GM23338 (cell line): ENCODE data around the gene TASOR. TPM values are rescaled to one million over a fixed set of nuclear protein-coding genes. Genes with fewer than 3 reads are reported as not detected.

ENCODE experiments used
- ATAC-seq: fragments of 200-7000 bp; cut with Tn5 transposase; 3 replicates; pipeline ENCODE4 v1.9.1; 2020
- DNase-seq: peaks from one replicate; pipeline ENCODE4 v3.0.0-alpha.2; 2015; ENCODE audit warnings: low spot score
- H2AFZ ChIP-seq: fragments of 200-600 bp; sonication (generic); 2 replicates; pipeline ENCODE4 v1.8.0; 2016; ENCODE audit warnings: antibody characterized with exemption, mild to moderate bottlenecking, moderate library complexity
- H3F3A ChIP-seq: fragments of 200-600 bp; sonication (generic); replicated peaks from 2 replicates; pipeline ENCODE4 v1.8.0; 2017; ENCODE audit warnings: antibody characterized with exemption, mixed run types, low read depth
- H3K27ac ChIP-seq: fragments of 200-600 bp; sonication (generic); 2 replicates; pipeline ENCODE4 v1.6.1; 2016; ENCODE audit warnings: low read depth
- H3K27me3 ChIP-seq: fragments of 200-600 bp; sonication (generic); 2 replicates; pipeline ENCODE4 v1.8.0; 2016; ENCODE audit warnings: mild to moderate bottlenecking, mixed run types, moderate library complexity; ENCODE audit not compliant: insufficient read depth
- H3K36me3 ChIP-seq: fragments of 200-600 bp; sonication (generic); 2 replicates; pipeline ENCODE4 v1.8.0; 2016; ENCODE audit warnings: mild to moderate bottlenecking; ENCODE audit not compliant: insufficient read depth
- H3K4me1 ChIP-seq: fragments of 200-600 bp; sonication (generic); 2 replicates; pipeline ENCODE4 v1.8.0; 2016; ENCODE audit warnings: mild to moderate bottlenecking, moderate library complexity; ENCODE audit not compliant: insufficient read depth
- H3K4me2 ChIP-seq: fragments of 200-600 bp; sonication (generic); 2 replicates; pipeline ENCODE4 v1.7.1; 2017; ENCODE audit warnings: mixed run types
- H3K4me3 ChIP-seq: fragments of 200-600 bp; sonication (generic); 2 replicates; pipeline ENCODE4 v1.6.1; 2016; ENCODE audit warnings: mixed run types
- H3K79me2 ChIP-seq: fragments of 200-600 bp; sonication (generic); replicated peaks from 2 replicates; pipeline ENCODE4 v1.8.0; 2017; ENCODE audit warnings: mild to moderate bottlenecking; ENCODE audit not compliant: insufficient read depth
- H3K9me2 ChIP-seq: fragments of 200-600 bp; sonication (generic); 2 replicates; pipeline ENCODE4 v1.8.0; 2017; ENCODE audit not compliant: insufficient read depth
- H4K20me1 ChIP-seq: fragments of 200-600 bp; sonication (generic); replicated peaks from 2 replicates; pipeline ENCODE4 v1.8.0; 2017; ENCODE audit warnings: mild to moderate bottlenecking; ENCODE audit not compliant: insufficient read depth
- H3K27ac Mint-ChIP-seq: 2 replicates; pipeline ENCODE4 v1.8.0; 2020; ENCODE audit warnings: inconsistent platforms, mild to moderate bottlenecking, moderate library complexity, mixed read lengths
- H3K27me3 Mint-ChIP-seq: 3 replicates; pipeline ENCODE4 v1.8.0; 2022; ENCODE audit warnings: low read depth, mild to moderate bottlenecking, moderate library complexity, mixed read lengths, inconsistent platforms; ENCODE audit not compliant: insufficient read depth, poor library complexity
- H3K36me3 Mint-ChIP-seq: 3 replicates; pipeline ENCODE4 v1.8.0; 2021; ENCODE audit warnings: low read depth, mild to moderate bottlenecking, inconsistent platforms, moderate library complexity, mixed read lengths
- H3K4me1 Mint-ChIP-seq: 3 replicates; pipeline ENCODE4 v1.8.0; 2020; ENCODE audit warnings: mild to moderate bottlenecking, inconsistent platforms, mixed read lengths
- H3K4me3 Mint-ChIP-seq: 3 replicates; pipeline ENCODE4 v1.8.0; 2021; ENCODE audit warnings: moderate library complexity, mild to moderate bottlenecking, inconsistent platforms, mixed read lengths
- H3K9me3 Mint-ChIP-seq: 3 replicates; pipeline ENCODE4 v1.8.0; 2020; ENCODE audit warnings: moderate library complexity, mild to moderate bottlenecking, inconsistent platforms, mixed read lengths
- ETS1 ChIP-seq: IDR thresholded peaks from 2 replicates; pipeline ENCODE4 v1.6.1; 2016; ENCODE audit warnings: antibody characterized with exemption
- EZH2 ChIP-seq: fragments of 200-600 bp; sonication (generic); IDR thresholded peaks from one replicate; pipeline ENCODE4 v1.8.0; 2017; ENCODE audit warnings: antibody characterized with exemption, mild to moderate bottlenecking, low read depth; ENCODE audit not compliant: unreplicated experiment
- EZH2phosphoT487 ChIP-seq: fragments of 200-600 bp; sonication (generic); IDR thresholded peaks from one replicate; pipeline ENCODE4 v1.8.1; 2018; ENCODE audit warnings: antibody characterized with exemption; ENCODE audit not compliant: unreplicated experiment
- JUNB ChIP-seq: IDR thresholded peaks from one replicate; pipeline ENCODE4 v1.6.1; 2016; ENCODE audit warnings: antibody characterized with exemption; ENCODE audit not compliant: unreplicated experiment
- NANOG ChIP-seq: IDR thresholded peaks from 2 replicates; pipeline ENCODE4 v1.6.1; 2016; ENCODE audit warnings: antibody characterized with exemption, borderline replicate concordance
- STAT1 ChIP-seq: IDR thresholded peaks from one replicate; pipeline ENCODE4 v1.6.1; 2016; ENCODE audit warnings: antibody characterized with exemption; ENCODE audit not compliant: unreplicated experiment
- ZNF114 ChIP-seq: fragments of 250-450 bp; sonication (Bioruptor Pico); IDR thresholded peaks from 2 replicates; pipeline ENCODE4 v1.5.0; 2020; ENCODE audit warnings: mild to moderate bottlenecking, moderate library complexity
- ZNF331 ChIP-seq: fragments of 250-450 bp; sonication (Bioruptor Pico); IDR thresholded peaks from 2 replicates; pipeline ENCODE4 v1.5.0; 2020; ENCODE audit warnings: low read depth, mild to moderate bottlenecking, moderate library complexity
- polyA plus RNA-seq: library from polyadenylated mRNA; unstranded; fragments of >200 nt; fragmentation: Nextera tagmentation; extraction: Ambion mirVana; gene quantifications from 2 replicates; pipeline ENCODE4 v1.2.1, GENCODE V29; 2016
- total RNA-seq: library from RNA; depleted of rRNA; stranded (reverse); fragments of >200 nt; shearing (Covaris generic); gene quantifications from 2 replicates; pipeline ENCODE4 v1.2.3, GENCODE V29; 2014
- TF ChIP-seq, protein P1 (sequence below): IDR thresholded peaks from one replicate; pipeline ENCODE4 v1.6.1; 2018; ENCODE audit warnings: antibody characterized with exemption; ENCODE audit not compliant: unreplicated experiment
- TF ChIP-seq, protein P2 (sequence below), 2 experiments: fragments of 200-600 bp in 1 of 2; sonication (generic) in 1 of 2; conservative IDR thresholded peaks; 2 replicates each; pipeline versions ENCODE4 v1.5.1 to v1.6.1; 2016 to 2017; ENCODE audit warnings: antibody characterized with exemption in 2 of 2, low read depth in 2 of 2, mild to moderate bottlenecking in 2 of 2, moderate library complexity in 1 of 2

The TASOR gene
- total and polyA plus RNA-seq, 2 experiments from 2014 or later: 14.7 to 53.6 TPM

DNA sequence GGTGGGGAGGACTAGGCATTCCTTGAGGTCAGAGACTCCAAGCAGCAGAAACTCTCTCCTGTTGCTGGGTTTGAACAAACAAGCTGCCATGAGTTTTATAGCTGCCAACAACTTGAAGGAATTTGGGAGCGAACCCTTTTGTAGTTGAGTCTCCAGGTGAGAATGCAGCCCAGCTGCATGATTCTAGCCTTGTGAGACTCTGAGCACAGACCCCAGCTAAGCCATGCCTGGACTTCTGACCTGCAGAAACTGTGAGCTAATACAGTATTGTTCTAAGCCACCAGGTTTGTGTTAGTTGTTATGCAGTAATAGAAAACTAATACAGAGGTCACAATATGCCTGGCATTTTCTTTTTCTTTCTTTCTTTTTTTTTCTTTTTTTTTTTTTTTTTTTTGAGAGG, 6.2 kb upstream of the TASOR start:
- H3K4me1 Mint-ChIP-seq: peaks cover 3% of the 10 kb centered on the region; the same call in 1 of the 3 replicates
- Histone ChIP-seq H4K20me1 (no peaks in the 10 kb centered on the region), H3K27me3 (peaks cover 23% of the 10 kb centered on the region), H3K4me3 (no peak overlapping the region), H3K79me2 (no peaks in the 10 kb centered on the region), H2AFZ (no peak overlapping the region), H3K9me2 (no peaks in the 10 kb centered on the region), H3F3A (no peaks in the 10 kb centered on the region), H3K4me2 (no peak overlapping the region), H3K4me1 (no peaks in the 10 kb centered on the region), H3K27ac (no peak overlapping the region), H3K36me3 (no peaks in the 10 kb centered on the region)
- H3K27ac Mint-ChIP-seq: no peak overlapping the region
- TF ChIP-seq ZNF114 (CRISPR knock-in tag) (no peak), EZH2 (no peak), NANOG (no peak), STAT1 (no peak), ZNF331 (no peak), ETS1 (no peak)
- TF ChIP-seq, protein P1, sequence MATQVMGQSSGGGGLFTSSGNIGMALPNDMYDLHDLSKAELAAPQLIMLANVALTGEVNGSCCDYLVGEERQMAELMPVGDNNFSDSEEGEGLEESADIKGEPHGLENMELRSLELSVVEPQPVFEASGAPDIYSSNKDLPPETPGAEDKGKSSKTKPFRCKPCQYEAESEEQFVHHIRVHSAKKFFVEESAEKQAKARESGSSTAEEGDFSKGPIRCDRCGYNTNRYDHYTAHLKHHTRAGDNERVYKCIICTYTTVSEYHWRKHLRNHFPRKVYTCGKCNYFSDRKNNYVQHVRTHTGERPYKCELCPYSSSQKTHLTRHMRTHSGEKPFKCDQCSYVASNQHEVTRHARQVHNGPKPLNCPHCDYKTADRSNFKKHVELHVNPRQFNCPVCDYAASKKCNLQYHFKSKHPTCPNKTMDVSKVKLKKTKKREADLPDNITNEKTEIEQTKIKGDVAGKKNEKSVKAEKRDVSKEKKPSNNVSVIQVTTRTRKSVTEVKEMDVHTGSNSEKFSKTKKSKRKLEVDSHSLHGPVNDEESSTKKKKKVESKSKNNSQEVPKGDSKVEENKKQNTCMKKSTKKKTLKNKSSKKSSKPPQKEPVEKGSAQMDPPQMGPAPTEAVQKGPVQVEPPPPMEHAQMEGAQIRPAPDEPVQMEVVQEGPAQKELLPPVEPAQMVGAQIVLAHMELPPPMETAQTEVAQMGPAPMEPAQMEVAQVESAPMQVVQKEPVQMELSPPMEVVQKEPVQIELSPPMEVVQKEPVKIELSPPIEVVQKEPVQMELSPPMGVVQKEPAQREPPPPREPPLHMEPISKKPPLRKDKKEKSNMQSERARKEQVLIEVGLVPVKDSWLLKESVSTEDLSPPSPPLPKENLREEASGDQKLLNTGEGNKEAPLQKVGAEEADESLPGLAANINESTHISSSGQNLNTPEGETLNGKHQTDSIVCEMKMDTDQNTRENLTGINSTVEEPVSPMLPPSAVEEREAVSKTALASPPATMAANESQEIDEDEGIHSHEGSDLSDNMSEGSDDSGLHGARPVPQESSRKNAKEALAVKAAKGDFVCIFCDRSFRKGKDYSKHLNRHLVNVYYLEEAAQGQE: no peak
- TF ChIP-seq, protein P2, sequence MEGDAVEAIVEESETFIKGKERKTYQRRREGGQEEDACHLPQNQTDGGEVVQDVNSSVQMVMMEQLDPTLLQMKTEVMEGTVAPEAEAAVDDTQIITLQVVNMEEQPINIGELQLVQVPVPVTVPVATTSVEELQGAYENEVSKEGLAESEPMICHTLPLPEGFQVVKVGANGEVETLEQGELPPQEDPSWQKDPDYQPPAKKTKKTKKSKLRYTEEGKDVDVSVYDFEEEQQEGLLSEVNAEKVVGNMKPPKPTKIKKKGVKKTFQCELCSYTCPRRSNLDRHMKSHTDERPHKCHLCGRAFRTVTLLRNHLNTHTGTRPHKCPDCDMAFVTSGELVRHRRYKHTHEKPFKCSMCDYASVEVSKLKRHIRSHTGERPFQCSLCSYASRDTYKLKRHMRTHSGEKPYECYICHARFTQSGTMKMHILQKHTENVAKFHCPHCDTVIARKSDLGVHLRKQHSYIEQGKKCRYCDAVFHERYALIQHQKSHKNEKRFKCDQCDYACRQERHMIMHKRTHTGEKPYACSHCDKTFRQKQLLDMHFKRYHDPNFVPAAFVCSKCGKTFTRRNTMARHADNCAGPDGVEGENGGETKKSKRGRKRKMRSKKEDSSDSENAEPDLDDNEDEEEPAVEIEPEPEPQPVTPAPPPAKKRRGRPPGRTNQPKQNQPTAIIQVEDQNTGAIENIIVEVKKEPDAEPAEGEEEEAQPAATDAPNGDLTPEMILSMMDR (conservative IDR thresholded peaks at IDR 0.05; ENCODE audit: low read depth in 2 of 2): no peak
- no peak overlapping the region for H3K4me3 Mint-ChIP-seq
- peaks cover 7% of the 10 kb centered on the region for H3K27me3 Mint-ChIP-seq
- ATAC-seq: no peak
- peaks cover 6% of the 10 kb centered on the region; the same call in 2 of the 3 replicates for H3K36me3 Mint-ChIP-seq
- peaks cover 2% of the 10 kb centered on the region for H3K9me3 Mint-ChIP-seq
- DNase-seq: no peak

- ATAC-seq: no peak
- Mint-ChIP-seq H3K9me3 (peaks cover 13% of the 10 kb centered on the region), H3K4me3 (no peak overlapping the region), H3K27me3 (peaks cover 18% of the 10 kb centered on the region), H3K27ac (no peak overlapping the region), H3K4me1 (peaks cover 6% of the 10 kb centered on the region; the same call in 1 of the 3 replicates), H3K36me3 (peaks cover 16% of the 10 kb centered on the region)
- H3K36me3 ChIP-seq: no peaks in the 10 kb centered on the region
- no peak overlapping the region for H3K27ac ChIP-seq
- H3K4me3 ChIP-seq: no peak overlapping the region
- no peak overlapping the region for H2AFZ ChIP-seq
- H4K20me1 ChIP-seq: no peaks in the 10 kb centered on the region
- H3F3A ChIP-seq: no peaks in the 10 kb centered on the region
- H3K9me2 ChIP-seq: no peaks in the 10 kb centered on the region
- H3K79me2 ChIP-seq: no peaks in the 10 kb centered on the region
- no peaks in the 10 kb centered on the region for H3K4me1 ChIP-seq
- peaks cover 34% of the 10 kb centered on the region for H3K27me3 ChIP-seq
- H3K4me2 ChIP-seq: no peak overlapping the region
- DNase-seq: no peak
- TF ChIP-seq, protein P1: no peak
- TF ChIP-seq ZNF331: no peak
- TF ChIP-seq JUNB: no peak
- TF ChIP-seq STAT1: no peak
- TF ChIP-seq EZH2phosphoT487: no peak
- TF ChIP-seq, protein P2 (conservative IDR thresholded peaks at IDR 0.05; ENCODE audit: low read depth in 2 of 2): no peak
- no peak for TF ChIP-seq ETS1
- no peak for TF ChIP-seq NANOG
Observed at GRCh38 chr3:56688191-56688590, 5.1 kb upstream of the TASOR start.
